Calu3 (cell line): ENCODE results near the gene PSTPIP1. TPM values are rescaled to one million over a fixed set of nuclear protein-coding genes. Genes with fewer than 3 reads are reported as not detected.

Experiments used
- Bru-seq: library from RNA; stranded (reverse); fragments of 400-500 nt; gene quantifications from one replicate; lab custom pipeline; 2021; lab: Mats Ljungman, UMichigan
- BruChase-seq, 2 experiments: library from RNA; stranded (reverse); fragments of 400-500 nt; gene quantifications; one replicate each; lab custom pipeline; 2021; lab: Mats Ljungman, UMichigan
- BruUV-seq: library from RNA; stranded (reverse); fragments of 400-500 nt; replicated peaks from 2 replicates; lab custom pipeline; 2021; lab: Mats Ljungman, UMichigan
- CTCF ChIA-PET: fragments of 300-600 bp; sonication (Branson Sonifier 250); formaldehyde crosslinking; loops from one replicate; lab custom pipeline; 2022; ENCODE audit warnings: antibody characterized with exemption; lab: Charles Lee
- DNase-seq: peaks from one replicate; pipeline ENCODE4 v3.0.0; 2022
- H3K27ac Mint-ChIP-seq: one replicate; pipeline ENCODE4 v1.8.0; 2022; ENCODE audit warnings: mixed read lengths; ENCODE audit not compliant: unreplicated experiment
- H3K27me3 Mint-ChIP-seq: one replicate; pipeline ENCODE4 v1.8.0; 2022; ENCODE audit warnings: mixed read lengths; ENCODE audit not compliant: unreplicated experiment
- H3K36me3 Mint-ChIP-seq: one replicate; pipeline ENCODE4 v1.8.0; 2022; ENCODE audit warnings: mild to moderate bottlenecking, moderate library complexity, mixed read lengths; ENCODE audit not compliant: insufficient read depth, unreplicated experiment
- H3K4me1 Mint-ChIP-seq: one replicate; pipeline ENCODE4 v1.8.0; 2022; ENCODE audit warnings: mild to moderate bottlenecking, low read depth, mixed read lengths; ENCODE audit not compliant: unreplicated experiment
- H3K4me3 Mint-ChIP-seq: one replicate; pipeline ENCODE4 v1.8.0; 2022; ENCODE audit warnings: mild to moderate bottlenecking, low read depth, moderate library complexity, mixed read lengths; ENCODE audit not compliant: unreplicated experiment
- H3K9me3 Mint-ChIP-seq: one replicate; pipeline ENCODE4 v1.8.0; 2022; ENCODE audit warnings: low read depth, mixed read lengths; ENCODE audit not compliant: unreplicated experiment
- CTCF ChIP-seq: fragments of 200-600 bp; IDR thresholded peaks from one replicate; pipeline ENCODE4 v1.8.0; 2022; ENCODE audit warnings: antibody characterized with exemption; ENCODE audit not compliant: unreplicated experiment
- intact Hi-C: fragments of 100-400 bp; cut with micrococcal nuclease; formaldehyde crosslinking; loops from one replicate; pipeline ENCODE4 v1.10.0; 2022; ENCODE audit not compliant: unreplicated experiment
- long read RNA-seq: library from polyadenylated mRNA; stranded (forward); transcript quantifications from one replicate; pipeline ENCODE4 v2.0.0, GENCODE V29; 2022
- total RNA-seq: library from RNA; stranded (reverse); gene quantifications from 2 replicates; pipeline ENCODE4 v1.2.3, GENCODE V29; 2022

PSTPIP1 gene
- total RNA-seq, result not detected in 2 replicates
- not detected for Bru-seq, nascent RNA
- BruChase-seq, experiment 1, labeled RNA remaining after a 6-hour chase, result not detected
- BruChase-seq, experiment 2, labeled RNA remaining after a 2-hour chase, result not detected
- long read RNA-seq, result 0 reads

DNA sequence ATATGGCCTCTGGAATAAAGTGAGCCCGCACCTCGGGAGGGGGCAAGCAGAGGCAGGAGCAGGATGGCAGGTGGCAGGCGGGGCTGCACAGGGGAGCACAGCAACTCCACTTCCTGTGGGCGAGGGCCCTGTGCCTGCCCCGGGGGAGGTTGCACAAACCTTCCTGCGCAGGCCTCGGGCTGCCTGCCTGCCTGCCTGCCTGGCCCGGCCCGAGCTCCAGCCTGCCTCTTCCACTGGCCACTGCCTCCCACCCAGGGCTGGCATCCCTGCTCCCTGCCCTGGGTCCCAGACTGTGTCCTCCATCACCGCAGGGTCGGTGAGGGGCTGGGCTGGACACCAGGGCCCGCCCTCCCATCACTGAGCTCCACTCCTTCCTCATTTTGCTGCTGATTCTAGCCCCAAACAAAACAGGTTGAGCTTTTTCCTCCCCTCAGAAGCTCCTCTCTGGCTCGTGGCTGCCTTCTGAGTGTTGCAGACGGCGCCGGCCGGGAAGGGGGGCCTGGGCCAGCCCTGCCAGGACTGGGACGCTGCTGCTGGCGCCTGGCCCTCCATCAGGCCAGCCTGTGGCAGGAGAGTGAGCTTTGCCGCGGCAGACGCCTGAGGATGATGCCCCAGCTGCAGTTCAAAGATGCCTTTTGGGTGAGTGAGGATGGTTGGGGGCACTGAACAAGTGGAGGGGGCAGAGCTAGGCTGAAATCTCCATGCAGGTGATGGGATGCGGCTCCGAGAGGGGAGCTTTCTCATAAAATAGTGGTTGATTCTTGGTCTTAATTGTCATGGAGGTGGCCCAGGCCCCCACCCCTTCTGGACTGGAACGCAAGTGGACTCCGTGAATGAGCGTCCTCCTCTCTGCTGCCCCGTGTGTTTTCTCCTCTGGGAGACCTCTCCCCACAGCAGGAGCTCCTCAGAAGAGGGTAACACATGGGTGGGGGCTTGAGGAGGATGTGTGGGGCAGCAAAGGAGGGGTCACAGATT lies at the start of gene PSTPIP1:
Gene PSTPIP1, plus strand, starts transcription at position 156 of the 975 bp plus-strand sequence. Its CDS starts 448 bp downstream, at position 604.
- Mint-ChIP-seq H3K9me3 (no peaks in the 10 kb centered on the region), H3K4me1 (peaks cover 17% of the 10 kb centered on the region), H3K27ac (no peak within 1 kb of the TSS), H3K4me3 (no peak within 1 kb of the TSS), H3K27me3 (peaks cover 31% of the 10 kb centered on the region), H3K36me3 (no peaks in the 10 kb centered on the region)
- DNase-seq, result no peak
- BruUV-seq, result no TSS peak
- no peak for TF ChIP-seq CTCF
- intact Hi-C loops, result no loop called here
- CTCF ChIA-PET, result no interaction called here

DNA sequence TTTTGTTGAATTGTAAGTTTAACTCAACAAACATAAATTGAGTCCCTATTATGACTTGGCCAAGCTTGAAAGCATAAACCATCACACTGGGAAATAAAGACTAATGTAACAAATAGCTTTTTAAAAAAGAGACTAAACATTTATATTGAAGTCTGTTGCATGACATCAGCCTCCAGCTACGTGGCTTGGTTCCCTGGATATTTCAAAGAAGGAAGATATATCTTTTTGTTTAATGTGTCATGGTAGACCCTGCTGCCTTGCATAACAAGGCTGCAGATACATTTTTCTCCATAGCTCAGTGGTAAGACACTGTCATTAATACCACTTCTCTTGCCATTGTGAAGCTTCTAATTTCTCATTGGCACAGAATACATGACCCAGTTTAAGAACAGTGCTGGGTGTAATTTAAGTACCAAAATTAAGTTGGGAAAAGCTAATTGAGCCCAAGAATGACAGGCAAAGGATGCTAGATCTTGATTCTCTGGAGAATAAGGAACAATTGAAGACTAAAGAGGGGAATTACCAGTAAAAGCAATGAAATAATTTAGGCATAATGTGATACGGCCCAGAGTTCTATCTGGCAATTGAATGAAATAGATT lies 49.3 kb upstream of the PSTPIP1 start:
- no peak for TF ChIP-seq CTCF
- Mint-ChIP-seq H3K36me3 (peaks cover 33% of the 10 kb centered on the region), H3K27me3 (no peaks in the 10 kb centered on the region), H3K4me3 (no peak overlapping the region), H3K9me3 (no peaks in the 10 kb centered on the region), H3K27ac (no peak overlapping the region), H3K4me1 (no peaks in the 10 kb centered on the region)
- CTCF ChIA-PET, result no interaction called here
- BruUV-seq, result no TSS peak
- no peak for DNase-seq
- intact Hi-C loops, result no loop called here

- CTCF ChIA-PET, result interaction anchor here (0.7 kb wide), 1 partner anchor 19 kb away, joined by 3 read pairs; no protein-coding TSS in a partner anchor
- no peaks in the 10 kb centered on the region for H3K9me3 Mint-ChIP-seq
Measured at GRCh38 chr15:76947454-76947853, 47.5 kb upstream of the PSTPIP1 start.

More at GRCh38 chr15:76947454-76947853, 47.5 kb upstream of the PSTPIP1 start:
- Mint-ChIP-seq H3K36me3 (peaks cover 29% of the 10 kb centered on the region), H3K4me1 (no peaks in the 10 kb centered on the region), H3K4me3 (no peak overlapping the region), H3K27me3 (no peaks in the 10 kb centered on the region), H3K27ac (no peak overlapping the region)
- intact Hi-C loops, result no loop called here
- no TSS peak for BruUV-seq
- no peak for TF ChIP-seq CTCF
- DNase-seq, result no peak
